ENCODE results near the gene PDE3A.

The PDE3A gene

DNA sequence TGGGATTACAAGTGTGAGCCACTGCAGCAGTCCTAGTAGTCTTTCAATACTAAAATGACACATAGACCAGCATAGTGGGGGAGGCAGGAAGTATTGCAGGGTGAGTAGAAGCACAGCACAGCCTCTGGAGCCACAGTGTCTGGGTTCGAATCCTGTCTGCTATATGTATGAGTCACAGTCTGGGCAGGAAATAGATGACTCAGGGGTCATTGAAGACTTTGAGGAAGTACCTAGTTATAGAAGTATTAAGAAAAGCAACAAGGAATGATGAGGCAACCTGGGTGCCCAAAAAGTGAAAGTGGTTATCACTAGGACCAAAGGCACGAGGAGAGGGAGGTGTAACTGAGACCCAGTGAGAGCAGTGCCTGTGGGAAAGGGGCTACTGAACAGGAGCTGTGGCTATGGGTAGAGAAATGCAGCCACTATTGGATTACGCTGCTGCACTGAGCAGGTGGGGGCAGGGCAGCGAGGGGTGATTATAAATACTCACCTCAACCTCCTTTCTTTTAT, 124.0 kb downstream of the PDE3A start:
- DNase-seq (ENCODE audit: low read depth, low spot score): no peak

DNA sequence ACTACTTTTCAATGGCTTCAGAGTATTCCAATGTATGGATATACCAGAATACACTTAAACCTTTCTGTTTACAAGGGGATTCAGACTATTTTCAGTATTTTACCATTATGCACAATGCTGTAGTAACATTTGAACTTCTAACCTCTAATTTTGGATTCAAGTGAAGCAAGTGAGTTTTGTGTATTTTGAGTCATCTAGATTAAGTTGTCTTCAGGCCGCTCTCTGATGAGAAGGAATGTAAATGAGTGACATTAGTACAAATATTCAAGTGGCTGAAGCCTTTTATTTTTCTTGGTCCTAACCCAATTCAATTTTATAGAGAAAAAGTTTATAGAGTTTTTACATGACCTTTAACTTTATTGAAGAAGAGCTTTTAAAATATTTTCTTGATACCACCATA, 125.6 kb downstream of the PDE3A start:
- DNase-seq (ENCODE audit: low read depth, low spot score): no peak

DNA sequence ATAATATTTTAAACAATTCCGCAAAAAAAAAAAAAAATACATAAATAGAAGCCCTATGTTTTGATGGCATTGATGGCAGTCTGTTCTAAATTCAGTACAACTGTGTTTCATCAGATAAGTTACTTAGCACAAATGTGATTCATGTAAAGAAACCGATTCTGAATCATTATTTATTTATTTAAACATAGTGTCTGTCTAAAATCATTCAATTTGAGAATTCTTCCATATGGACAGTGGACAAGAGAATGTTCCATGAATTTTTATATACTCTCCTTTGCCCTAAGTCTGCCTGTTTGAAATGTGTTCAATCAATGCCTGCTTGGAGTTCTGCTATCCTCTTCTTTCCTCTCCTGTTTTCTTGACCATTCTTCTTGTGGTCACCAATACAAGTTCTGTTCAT, 126.5 kb downstream of the PDE3A start:
- DNase-seq (ENCODE audit: low read depth, low spot score): no peak

DNA sequence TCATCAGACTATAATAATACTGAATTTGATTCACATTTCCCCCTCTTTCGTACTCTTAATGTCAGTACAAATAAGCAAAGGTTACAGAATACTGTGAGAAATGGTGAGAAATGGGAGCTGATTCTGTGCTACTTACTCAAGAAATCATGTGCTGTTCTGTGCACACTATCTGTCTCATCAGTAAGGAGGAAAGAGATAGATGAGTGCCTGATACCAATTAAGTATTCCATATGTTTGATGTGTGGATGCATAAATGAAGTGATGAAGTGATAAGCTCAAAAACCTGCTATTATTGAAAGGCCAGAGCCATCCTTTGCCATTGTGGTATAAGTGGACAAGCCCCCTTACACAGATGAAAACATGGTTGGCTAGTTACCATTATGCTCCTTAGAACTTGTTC, 127.7 kb downstream of the PDE3A start:
- no peak for DNase-seq (ENCODE audit: low read depth, low spot score)

DNA sequence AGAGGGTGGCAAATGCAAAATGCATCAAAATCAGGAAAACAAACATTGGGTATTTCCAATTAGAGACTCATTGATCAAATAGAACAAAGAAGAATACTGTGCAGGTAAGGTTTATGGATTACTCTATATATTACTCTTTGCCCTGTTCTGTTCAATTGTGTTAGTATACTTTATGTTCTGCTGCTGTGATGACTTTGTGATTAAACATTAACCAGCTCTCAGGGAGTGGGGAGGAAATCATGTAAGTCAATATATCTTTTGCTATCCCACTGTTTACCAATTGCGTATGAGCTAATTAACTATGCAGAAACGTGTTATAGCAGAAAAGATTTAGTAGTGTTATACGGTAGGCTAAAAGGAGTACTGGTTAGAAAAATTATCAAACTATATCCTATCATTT, 129.4 kb downstream of the PDE3A start:
- DNase-seq (ENCODE audit: low read depth, low spot score): no peak

DNA sequence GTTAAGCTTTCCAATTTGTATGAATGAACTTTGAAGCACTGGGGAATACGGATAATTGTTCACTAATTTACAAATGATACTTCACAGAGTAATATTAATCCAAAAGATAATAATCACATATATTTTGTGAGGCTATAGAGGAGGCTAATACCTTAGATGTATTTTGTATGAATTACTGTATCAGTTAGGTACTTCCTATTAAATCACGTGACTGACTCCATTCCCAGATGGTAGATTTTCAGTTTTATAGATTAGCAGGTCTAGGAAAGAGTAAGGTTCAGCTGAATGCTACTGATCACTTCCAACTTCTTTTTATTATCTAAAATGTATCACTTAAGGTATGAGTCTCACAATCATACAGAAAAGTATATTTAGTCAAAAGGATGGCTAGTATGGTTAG, 133.6 kb downstream of the PDE3A start:
- DNase-seq (ENCODE audit: low read depth, low spot score): no peak

DNA sequence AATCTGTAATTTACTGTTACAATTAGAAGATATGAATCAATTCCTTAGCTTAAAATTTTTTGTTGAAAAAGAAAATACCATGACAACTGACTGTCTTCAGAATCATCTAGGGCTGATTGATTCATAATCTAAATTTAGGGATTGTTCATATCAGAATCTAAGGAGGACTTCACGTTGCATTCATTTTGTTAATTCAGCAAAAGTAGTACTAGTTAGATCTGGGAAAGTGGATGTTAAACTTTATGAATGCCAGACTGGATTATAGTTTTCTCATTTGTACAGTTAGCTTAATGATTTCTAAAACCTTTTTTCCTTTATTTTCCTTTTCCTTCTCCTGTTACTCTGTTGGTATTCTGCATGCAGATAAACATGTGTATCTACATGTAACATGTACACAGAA, 135.5 kb downstream of the PDE3A start:
- no peak for DNase-seq (ENCODE audit: low read depth, low spot score)

DNA sequence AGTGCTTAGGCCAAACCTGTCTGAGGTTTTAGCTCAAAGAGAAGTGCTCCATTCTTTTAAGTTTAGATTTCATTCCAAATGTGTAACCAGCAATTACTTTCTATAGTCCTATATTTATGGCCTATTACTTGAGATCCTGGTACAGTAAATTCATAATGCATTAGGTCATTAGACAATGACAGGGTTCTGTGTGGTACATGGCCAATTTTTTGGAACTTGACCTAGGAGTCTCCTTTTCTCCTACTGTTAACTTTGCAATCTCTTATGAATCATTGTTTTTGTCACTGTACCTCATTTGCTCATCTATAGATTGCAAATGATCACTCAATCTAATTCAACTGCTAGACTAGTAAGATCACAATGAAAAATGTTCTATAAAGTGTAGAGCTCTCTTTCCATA, 136.7 kb downstream of the PDE3A start:
- DNase-seq (ENCODE audit: low read depth, low spot score): no peak

DNA sequence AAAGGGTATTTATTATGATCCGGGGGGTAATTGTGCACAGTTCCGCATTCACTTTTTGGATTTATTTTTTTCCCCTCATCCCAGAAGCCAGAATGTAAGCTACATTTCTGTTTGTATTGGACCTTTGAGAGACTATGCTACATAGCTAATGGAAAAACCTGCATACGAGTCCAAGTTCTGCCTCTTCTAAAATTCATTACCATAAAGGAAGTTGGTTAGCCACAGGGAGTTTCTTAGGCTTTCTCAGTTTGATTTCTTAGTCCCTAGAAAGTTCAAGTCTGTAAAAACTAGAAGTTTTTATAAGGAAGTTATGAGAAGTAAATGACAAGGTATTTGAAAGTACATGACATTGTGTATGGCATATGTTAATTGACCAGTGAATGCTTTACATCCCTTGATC, 138.7 kb downstream of the PDE3A start:
- DNase-seq (ENCODE audit: low read depth, low spot score): no peak

DNA sequence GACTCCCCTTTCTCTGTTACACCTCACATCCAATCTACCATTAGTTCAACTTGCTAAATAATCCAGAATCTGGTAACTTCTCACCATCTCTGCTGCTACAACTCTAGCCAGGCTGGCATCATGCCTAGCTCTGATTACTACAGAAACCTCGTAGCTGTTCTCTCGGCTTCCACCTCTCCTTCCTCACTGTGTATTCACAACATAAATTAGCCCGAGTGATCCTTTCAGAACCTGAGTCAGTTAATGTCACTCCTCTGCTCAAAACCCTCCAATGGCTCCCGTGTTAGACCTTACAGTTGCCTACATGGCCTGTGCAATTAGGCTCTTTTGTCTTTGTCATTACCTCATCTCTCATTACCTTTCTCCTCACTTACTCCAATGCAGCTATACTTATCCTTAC, 139.4 kb downstream of the PDE3A start:
- no peak for DNase-seq (ENCODE audit: low read depth, low spot score)

DNA sequence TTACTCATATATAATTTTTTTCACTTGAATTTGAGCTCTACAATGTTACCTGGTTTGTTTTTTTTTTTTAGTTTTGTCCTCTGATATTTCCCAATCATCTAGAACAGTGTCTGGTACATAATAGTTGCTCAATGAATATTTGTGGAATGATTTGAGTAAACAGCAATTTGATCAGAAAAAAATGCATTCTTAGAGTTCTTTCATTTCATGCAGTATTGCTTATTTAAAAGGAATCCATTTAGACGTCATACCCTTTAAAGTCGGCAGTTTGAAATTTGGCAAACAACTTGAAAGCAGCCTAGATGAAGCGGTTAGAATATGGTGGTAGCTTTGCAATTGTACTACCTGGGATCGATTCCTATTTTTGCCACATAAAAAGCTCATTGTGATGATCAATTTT, 140.0 kb downstream of the PDE3A start:
- no peak for DNase-seq (ENCODE audit: low read depth, low spot score)

DNA sequence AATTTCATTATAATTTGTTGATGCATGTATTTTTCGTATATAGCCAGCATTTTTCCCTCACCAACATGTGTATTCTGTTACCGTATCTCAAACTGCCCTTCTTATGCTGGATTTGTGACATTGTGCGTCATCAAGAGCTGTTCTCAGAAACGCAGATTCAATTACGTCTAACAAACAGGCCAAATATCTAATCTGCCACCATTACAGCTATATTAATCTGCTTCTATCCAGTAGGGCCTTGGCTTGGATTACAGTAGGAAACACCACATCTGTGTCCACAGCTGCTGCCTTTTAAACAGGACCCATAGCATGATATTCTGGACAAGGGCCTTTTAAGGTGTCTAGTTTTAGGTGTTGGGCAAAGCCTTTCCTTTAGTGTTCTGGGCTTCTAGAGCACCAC, 140.6 kb downstream of the PDE3A start:
- DNase-seq (ENCODE audit: low read depth, low spot score): no peak

DNA sequence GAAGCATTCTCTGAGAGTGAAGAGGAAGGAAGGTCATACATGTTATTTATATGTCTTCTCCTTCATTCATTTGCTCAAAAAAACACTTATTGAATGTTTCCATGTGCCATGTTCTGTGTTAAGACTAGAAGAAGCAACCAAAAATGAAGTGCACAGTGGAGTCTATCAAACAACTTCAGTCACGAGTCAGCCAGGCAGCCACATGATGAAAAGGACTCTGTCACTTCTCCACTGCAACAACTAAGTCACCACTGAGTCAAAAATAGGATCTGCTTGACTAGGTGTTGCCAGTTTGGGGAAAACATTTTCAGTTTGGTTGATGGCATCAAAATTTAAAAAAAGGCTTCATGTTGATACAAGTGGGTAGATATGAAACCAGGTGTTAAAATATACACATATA, 142.5 kb downstream of the PDE3A start:
- DNase-seq (ENCODE audit: low read depth, low spot score): no peak

DNA sequence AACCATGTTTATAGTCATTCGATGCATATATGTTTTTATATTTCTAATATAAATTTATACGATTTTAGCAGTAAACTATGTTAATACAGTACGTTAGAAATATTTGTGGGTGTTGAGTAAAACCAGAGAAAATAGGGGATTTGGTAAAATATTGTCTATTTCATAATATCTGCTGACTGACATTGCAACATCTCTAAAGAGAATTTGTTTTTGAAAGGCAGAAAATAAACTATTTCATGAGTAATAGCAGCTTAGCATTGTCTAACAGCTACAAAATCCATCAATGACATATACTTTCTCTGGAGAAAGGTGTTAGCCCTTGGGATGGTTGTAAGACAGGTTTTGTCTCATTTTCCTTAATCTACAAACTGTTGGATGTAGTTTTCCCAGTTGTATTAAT, 144.9 kb downstream of the PDE3A start:
- no peak for DNase-seq (ENCODE audit: low read depth, low spot score)

DNA sequence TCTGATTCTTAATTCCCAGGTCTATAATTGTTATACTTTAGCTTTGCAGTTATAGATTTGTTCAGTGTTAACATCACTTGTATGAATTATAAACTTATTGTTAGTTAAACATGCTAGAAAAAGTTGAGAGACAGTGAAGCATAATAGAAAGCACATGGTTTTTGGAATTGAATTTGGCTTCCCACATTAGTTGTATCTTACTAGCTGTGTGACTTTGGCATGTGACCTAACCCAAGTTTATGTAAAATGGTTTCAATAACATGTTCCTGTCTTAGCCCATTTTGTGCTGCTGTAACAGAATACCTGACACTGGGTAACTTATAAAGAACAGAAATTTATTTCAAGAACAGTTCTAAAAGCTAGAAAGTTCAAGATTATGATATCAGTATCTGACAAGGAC, 146.3 kb downstream of the PDE3A start:
- no peak for DNase-seq (ENCODE audit: low read depth, low spot score)

DNA sequence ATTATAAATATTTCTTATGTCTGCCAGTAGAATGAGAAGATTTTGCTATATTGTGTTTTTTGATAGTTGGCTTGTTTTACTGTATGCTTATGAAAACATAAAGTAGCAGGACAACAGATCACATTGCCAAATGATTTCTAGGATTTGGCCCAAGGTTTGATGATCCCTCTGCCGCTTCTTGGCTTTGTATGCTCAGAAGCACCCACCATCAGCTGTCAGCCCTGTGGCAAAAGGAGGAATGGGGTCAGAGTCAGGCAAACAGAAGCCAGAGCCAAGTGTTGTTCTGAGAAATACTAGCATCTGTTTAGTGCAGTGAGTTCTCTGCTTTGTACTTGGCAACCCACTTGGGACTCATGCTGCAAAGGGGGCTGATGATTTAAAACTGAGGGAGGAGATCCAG, 152.2 kb downstream of the PDE3A start:
- no peak for DNase-seq (ENCODE audit: low read depth, low spot score)

DNA sequence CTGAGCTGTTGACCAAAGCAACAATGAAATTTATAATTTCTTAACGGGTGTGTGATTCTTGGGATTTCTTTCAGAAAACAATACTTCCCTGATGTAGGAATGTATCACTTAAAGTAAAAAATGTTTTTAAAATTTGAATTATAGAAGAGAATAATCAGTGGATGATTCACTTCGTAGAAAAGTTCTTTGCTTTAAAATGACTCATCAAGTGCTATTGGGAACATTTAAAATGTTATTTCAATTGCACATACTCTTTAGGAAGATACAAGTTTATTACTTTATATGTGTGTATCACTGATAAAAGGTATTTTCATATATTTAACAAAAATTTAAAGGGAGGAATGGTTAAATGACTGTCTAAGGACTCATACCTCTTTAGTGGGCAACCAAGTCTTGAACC, 155.3 kb downstream of the PDE3A start:
- DNase-seq (ENCODE audit: low read depth, low spot score): no peak

DNA sequence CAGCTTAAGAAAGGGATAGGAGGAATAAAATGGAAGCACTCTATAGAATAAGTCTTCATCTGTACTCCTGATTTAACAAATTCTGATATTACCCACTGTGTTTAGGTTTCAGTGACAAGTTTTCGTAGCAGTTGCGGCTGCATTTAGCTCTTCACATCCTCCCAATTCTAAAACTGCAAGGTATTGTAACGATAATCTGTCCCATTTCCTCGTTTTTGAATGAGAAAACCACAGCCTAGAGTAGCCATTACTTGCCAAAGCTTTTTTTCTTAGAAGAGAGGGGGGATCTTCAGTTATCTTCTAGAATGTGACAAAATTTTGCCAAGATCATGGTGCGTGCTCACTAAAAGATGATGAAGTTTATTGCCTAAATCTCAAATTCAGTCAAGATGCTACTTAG, 155.8 kb downstream of the PDE3A start:
- DNase-seq (ENCODE audit: low read depth, low spot score): no peak

DNA sequence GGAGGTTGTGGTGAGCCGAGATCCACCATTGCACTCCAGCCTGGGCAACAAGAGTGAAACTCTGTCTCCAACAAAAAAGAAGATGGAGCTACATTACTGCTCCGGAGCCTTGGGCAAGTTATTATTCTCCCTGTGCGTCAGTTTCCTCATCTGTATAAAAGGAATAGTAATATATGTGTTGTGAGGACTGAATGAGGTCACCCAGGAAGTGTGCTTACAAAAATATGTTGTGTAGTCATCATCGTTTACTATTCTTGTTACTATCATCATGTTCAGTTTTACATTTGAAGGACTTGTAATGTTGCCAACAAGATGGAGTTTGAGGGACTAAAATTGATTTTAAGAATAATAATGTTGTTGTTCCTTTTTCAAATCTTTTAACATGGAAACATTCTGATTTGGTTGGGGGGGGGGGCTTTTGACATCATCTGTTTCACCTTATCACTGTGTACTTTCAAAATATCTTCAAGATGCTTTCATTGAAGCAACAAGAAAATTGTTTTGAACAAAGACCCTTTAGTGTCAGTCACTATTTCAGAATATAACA, 156.8 kb downstream of the PDE3A start:
- no peak for DNase-seq (ENCODE audit: low read depth, low spot score)

DNA sequence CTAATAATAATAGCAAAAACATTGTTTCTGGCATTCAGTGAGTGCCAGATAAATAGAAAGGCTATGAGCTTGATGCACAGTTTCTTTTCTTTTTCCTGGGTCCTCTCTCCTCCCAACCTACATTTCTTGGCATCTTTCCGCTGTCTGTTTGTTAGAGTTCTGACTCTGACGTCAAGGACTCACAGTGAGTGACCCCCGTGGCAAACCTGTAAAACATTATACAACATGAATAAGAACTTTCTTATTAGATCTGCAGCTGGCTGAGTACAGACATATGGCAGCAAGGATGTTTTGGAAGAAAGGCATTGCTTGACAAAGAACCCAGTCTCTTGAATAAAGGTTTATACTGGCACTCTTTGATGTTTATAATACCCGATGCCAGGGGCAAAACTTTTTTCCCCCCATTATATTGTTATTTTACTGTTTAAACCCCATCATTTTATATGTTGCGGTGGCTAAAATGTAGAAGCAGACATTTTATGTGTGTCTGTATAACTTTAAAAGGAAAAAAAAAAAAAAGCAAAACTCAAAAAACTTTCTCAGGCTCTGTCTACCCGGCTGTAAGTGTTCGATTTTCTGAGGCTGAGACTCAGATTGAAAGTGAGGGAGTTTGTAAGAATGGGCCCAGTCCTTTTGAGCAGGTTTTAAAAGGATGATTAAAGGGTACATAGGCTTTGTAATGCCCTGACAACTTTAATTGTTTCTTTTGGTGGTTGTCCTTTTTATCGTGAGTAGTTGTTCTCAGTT, 159.3 kb downstream of the PDE3A start:
- DNase-seq (ENCODE audit: low read depth, low spot score): no peak

DNA sequence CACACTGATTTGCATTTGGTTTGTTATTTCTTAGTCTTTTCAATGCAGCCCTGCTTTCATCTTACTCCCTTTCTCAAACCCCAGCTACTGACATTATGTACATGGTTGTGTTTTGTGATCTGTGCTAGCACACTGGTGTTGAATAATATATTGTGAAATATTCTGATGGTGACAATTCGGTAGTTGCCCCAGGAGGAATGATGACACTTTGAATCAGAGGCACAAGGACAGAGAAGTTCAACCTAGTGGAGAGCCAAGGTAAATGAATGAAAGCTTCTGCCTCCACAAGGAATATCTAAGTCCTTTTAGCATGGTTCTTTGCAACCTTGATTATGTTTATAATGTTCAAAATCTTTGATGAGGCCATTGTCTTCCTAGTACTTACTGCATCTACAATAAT, 159.9 kb downstream of the PDE3A start:
- no peak for DNase-seq (ENCODE audit: low read depth, low spot score)

DNA sequence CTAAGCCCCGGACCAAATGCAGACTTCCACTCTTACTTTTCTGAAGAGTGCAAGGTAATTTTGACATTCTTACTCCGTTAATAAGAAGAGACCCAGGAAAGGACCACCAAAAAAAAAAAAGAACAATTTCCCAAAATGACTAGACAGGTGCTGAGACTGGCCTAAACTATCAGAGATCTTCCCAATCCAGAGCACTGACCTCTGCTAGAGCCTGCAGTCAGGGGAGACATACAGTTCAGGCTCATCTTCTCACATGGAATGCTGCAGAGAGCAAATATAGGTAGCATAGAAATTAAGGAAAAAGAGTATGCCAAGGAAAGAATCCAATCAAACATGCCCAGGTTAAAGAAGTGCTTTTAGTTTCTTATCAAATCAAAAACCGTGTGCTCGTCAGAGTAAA, 177.9 kb downstream of the PDE3A start:
- DNase-seq (ENCODE audit: low read depth, low spot score): no peak

DNA sequence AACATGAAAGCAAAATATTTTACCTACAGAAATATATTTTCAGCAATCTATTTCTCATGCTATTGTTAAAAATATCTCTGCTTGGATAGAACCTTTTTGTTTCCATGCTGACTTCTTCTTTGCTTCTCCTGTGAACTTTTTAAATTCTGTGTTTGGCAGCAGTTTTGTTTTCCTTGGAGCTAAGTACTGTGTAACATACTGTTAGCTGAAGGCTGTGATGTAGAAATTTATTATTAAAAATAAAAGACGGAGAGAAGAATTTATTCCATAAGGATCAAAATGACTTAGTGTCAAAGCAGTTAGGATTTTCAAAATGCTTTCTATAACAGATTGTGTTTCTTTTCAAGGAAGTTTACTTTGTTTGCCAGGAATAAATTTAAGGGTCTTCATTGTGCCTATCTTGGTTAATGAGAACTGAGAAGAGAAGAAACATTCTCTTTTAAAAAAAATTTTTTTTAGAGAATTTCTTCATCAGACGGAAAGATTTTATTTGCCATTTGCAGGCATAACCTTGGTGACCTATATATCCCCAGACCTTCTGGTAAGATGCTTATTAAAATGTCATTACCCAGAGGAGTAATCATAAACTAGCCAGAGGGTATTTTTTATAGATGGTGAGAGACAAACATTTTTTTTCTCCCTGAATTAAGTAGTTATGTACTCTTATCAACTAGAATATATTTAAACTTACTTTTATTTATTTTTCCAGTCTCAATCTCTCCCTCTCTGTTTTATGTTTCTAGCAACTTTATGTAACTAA, 179.7 kb downstream of the PDE3A start:
- no peak for DNase-seq (ENCODE audit: low read depth, low spot score)
